Effector memory CD4-positive, alpha-beta T cell (primary cell): ENCODE data around the gene SFMBT2.

Experiments used
- DNase-seq, 3 donors: peaks; one replicate each; pipeline ENCODE4 v3.0.0-alpha.2; 2020
- H3K27ac ChIP-seq: 2 replicates; pipeline ENCODE4 v1.7.0; 2013; ENCODE audit warnings: mild to moderate bottlenecking, low read length, moderate library complexity; ENCODE audit not compliant: insufficient read depth, poor library complexity, severe bottlenecking
- H3K27me3 ChIP-seq: replicated peaks from 2 replicates; pipeline ENCODE4 v1.7.0; 2013; ENCODE audit warnings: mild to moderate bottlenecking, low read length; ENCODE audit not compliant: insufficient read depth, control insufficient read depth, poor library complexity, severe bottlenecking
- H3K36me3 ChIP-seq: 2 replicates; pipeline ENCODE4 v1.7.0; 2013; ENCODE audit warnings: mild to moderate bottlenecking, low read length, moderate library complexity; ENCODE audit not compliant: control insufficient read depth, insufficient read depth
- H3K4me1 ChIP-seq: 2 replicates; pipeline ENCODE4 v1.7.0; 2013; ENCODE audit warnings: low read length, mild to moderate bottlenecking; ENCODE audit not compliant: control insufficient read depth, insufficient read depth, poor library complexity, severe bottlenecking
- H3K4me3 ChIP-seq: 2 replicates; pipeline ENCODE4 v1.7.0; 2013; ENCODE audit warnings: low read length, low read depth, mild to moderate bottlenecking; ENCODE audit not compliant: insufficient read depth, poor library complexity, severe bottlenecking
- H3K9me3 ChIP-seq: 2 replicates; pipeline ENCODE4 v1.7.0; 2013; ENCODE audit warnings: mild to moderate bottlenecking, low read length, moderate library complexity; ENCODE audit not compliant: control insufficient read depth

SFMBT2 gene

DNA sequence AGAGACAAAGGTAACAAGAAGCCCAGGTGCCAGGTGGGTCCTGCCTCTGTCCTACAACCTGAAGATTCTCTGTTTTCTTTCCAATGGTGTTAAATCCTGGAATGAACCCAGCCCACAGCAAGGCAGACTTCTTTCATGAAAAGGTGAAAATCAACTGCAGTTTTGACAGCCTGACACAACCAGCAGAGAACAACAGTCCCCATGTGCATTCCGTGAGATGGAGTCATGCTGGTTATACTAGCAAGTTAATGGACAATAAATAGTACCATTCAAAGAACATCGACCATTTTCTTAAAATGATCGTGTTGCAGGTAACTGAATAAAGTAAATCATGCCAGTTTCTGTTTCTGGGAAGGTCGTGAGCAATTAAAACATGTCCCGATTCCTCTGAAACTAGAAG is 131.5 kb downstream of the SFMBT2 start:
- H3K9me3 ChIP-seq: no peaks in the 10 kb centered on the region
- no peaks in the 10 kb centered on the region for H3K27me3 ChIP-seq
- H3K27ac ChIP-seq: no peak overlapping the region
- no peak for DNase-seq
- H3K4me1 ChIP-seq: no peaks in the 10 kb centered on the region
- H3K4me3 ChIP-seq: no peak overlapping the region
- H3K36me3 ChIP-seq: no peaks in the 10 kb centered on the region

DNA sequence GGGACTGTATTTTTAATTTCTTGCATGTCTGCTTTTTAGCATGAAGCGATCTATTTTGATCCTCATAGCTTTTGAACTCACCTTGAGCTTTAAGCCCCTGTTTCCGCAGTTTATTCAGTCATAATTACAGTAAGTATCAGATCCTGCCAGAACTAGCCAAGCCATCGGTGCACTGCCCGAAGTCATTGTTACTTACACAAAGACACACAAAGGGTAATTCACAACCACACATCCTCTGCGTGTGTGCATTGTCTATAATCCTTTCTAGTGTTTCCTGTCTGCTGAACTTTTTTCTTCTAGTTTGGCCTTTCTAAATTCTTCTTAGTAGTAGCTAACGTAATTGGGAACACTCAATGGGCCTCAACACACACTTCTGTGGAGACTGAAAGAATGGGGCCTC is 133.0 kb downstream of the SFMBT2 start:
- Histone ChIP-seq H3K27me3 (no peaks in the 10 kb centered on the region), H3K4me1 (no peaks in the 10 kb centered on the region), H3K4me3 (no peak overlapping the region), H3K9me3 (no peaks in the 10 kb centered on the region), H3K27ac (no peak overlapping the region), H3K36me3 (no peaks in the 10 kb centered on the region)
- DNase-seq: no peak

DNA sequence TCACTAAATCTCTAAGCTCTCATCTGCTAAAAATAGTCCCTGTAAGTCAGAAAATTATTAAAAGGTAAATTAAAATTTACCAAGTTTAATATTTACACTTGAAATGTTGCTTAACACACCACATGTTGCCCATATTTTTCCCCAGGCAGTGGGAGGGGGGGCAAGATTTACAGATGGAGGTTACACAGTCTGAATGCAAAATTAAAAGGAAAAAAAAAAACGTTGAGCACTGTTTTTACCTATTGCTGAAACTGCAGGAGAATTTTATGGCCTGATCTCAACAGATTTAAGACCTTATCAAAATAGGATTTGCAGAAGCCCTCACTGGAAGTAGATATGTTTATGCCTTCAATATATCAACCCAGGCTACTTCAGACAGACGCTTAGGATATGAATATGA is 133.4 kb downstream of the SFMBT2 start:
- no peaks in the 10 kb centered on the region for H3K36me3 ChIP-seq
- no peak overlapping the region for H3K4me3 ChIP-seq
- H3K4me1 ChIP-seq: no peaks in the 10 kb centered on the region
- no peaks in the 10 kb centered on the region for H3K27me3 ChIP-seq
- no peaks in the 10 kb centered on the region for H3K9me3 ChIP-seq
- no peak overlapping the region for H3K27ac ChIP-seq
- DNase-seq: no peak

DNA sequence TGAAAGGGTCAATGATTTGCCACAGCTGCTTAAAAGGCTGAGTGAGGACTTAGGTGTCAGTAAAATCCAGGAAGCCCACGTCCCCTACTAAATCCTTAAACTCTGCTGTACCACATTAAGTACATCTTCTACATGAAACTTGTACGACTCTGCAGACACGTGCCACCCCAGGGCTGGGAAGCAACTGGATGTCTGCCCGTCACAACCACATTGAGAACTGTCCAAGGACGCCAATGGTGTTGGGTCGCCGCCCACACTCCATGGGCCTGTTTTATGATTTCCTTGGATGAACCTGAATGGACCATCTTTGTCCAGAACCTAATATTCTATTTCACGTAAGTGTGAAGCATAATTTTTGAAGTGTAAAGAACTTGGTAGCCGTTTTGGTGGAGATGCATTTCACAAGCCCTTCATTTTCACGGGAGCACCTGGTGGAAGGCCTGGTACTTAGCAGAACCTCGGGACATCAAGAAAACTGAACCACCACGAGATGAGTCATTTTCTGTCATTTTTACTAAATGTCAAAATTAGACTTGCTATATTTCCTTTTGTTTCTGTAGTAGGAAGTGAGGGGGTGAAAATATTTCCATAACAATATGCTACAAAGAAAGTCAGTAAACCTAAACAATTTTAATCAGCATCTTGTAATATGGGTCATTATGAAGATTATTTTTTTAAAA is 134.9 kb downstream of the SFMBT2 start:
- Histone ChIP-seq H3K4me1 (peaks cover 5% of the 10 kb centered on the region), H3K36me3 (no peaks in the 10 kb centered on the region), H3K27ac (no peak overlapping the region), H3K4me3 (no peak overlapping the region), H3K9me3 (no peaks in the 10 kb centered on the region), H3K27me3 (no peaks in the 10 kb centered on the region)
- DNase-seq: no peak

DNA sequence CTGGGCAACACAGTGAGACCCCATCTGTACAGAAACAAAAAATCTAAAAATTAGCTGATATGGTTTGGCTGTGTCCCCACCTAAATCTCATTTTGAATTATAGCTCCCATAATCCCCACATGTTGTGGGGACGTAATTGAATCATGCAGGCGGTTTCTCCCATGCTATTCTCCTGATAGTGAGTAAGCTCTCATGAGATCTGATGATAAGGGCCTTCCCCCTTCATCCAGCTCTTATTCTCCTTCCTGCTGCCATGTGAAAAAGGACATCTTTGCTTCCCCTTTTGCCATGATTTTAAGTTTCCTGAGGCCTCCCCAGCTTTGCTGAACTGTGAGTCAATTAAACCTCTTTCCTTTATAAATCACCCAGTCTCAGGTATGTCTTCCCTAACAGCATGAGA is 136.5 kb downstream of the SFMBT2 start:
- Histone ChIP-seq H3K9me3 (no peaks in the 10 kb centered on the region), H3K4me3 (no peak overlapping the region), H3K27ac (no peak overlapping the region), H3K27me3 (no peaks in the 10 kb centered on the region), H3K36me3 (no peaks in the 10 kb centered on the region), H3K4me1 (peaks cover 12% of the 10 kb centered on the region)
- no peak for DNase-seq

DNA sequence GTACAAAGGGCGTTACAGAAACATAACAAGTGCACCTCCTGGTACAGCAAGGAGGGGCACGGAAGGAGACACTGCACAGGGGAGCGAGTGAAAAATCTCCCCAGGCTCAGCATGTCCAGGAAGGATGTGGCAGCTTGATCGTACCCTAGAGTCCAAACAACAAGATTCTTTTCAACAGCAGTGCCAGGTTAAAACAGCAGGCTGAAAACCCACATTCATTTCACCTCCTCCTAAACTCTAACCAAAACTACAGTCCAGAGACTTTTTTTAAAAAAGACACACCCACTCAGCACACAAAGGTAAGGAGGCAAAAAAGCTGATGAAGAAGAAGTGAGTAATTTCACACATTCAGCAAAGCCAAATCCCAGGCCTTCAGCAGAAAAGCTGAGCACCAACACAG is 138.8 kb downstream of the SFMBT2 start:
- Histone ChIP-seq H3K27me3 (no peaks in the 10 kb centered on the region), H3K4me3 (no peak overlapping the region), H3K9me3 (no peaks in the 10 kb centered on the region), H3K4me1 (peaks cover 12% of the 10 kb centered on the region), H3K27ac (peak overlapping the region; percentile 2), H3K36me3 (no peaks in the 10 kb centered on the region)
- no peak for DNase-seq

DNA sequence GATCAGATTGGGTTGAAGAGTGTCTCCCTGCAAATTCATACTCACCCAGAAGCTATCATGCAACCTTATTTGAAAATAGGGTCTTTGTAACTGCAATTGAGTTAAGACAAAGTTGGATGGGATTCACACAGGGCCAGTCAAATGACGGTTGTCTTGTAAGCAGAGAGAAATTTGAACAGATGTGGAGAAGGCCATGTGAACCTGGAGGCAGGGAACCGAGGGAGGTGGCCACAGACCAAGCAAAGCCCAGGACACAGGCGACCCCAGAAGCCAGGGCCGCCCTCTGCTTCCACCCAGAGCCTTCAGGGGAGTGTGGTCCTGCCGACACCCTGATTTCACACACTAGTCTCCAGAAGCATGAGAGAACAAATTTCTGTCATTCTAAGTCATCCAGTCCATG is 140.8 kb downstream of the SFMBT2 start:
- Histone ChIP-seq H3K9me3 (no peaks in the 10 kb centered on the region), H3K27ac (no peak overlapping the region), H3K36me3 (no peaks in the 10 kb centered on the region), H3K4me1 (peaks cover 12% of the 10 kb centered on the region), H3K27me3 (no peaks in the 10 kb centered on the region), H3K4me3 (no peak overlapping the region)
- no peak for DNase-seq

DNA sequence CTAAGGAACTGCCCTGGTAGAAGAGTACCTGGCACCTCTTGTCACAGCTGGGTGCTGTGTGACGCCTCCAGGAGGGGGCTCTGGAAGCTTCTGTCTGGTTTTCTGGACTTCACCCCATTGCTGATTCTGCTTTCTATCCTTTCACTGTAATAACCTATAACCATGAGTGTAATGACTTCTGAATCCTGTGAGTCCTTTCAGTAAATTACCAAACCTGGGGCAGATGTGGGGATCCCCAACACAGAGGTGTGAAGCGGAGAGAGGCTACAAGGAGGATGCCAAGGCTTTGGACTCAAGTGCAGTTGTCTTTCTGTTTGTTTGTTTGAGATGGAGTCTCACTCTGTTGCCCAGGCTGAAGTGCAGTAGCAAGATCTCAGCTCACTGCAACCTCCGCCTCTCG is 143.7 kb downstream of the SFMBT2 start:
- no peaks in the 10 kb centered on the region for H3K9me3 ChIP-seq
- peaks cover 9% of the 10 kb centered on the region for H3K4me1 ChIP-seq
- no peaks in the 10 kb centered on the region for H3K36me3 ChIP-seq
- H3K27me3 ChIP-seq: no peaks in the 10 kb centered on the region
- DNase-seq: no peak
- H3K27ac ChIP-seq: no peak overlapping the region
- H3K4me3 ChIP-seq: no peak overlapping the region

DNA sequence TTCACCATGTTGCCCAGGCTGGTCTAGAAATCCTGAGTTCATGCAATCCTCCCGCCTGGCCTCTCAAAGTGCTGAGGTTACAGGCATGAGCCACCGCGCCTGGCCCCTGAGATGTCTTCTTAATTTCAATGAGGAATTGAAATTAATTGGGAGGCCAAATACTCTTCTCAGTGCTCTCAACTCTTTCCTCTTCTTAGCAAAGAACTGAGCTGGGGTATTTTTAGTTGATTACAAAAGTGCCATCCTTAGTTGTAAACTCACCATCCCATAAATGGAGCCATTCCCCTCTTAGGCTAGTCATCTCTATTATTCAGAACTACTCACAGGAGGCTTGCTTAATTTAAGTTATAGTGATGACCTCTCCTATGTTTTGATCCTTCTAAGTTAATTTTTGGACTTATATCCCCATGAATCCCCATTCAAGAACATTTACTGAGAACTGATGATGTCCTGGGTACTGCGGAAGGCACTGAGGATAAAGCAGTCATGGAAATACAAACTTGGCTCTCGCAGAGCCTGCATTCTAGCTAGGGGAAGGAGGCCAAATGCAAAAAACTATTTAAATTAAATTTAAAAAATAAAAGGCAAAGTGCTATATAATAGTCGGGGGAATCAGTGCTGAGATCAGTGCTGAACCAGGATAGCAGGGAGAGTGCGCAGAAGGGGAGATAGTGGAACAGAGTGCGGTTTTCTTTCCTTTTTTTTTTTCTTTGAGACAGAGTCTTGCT is 145.3 kb downstream of the SFMBT2 start:
- DNase-seq: no peak
- no peak overlapping the region for H3K4me3 ChIP-seq
- no peaks in the 10 kb centered on the region for H3K36me3 ChIP-seq
- no peak overlapping the region for H3K27ac ChIP-seq
- peaks cover 7% of the 10 kb centered on the region for H3K4me1 ChIP-seq
- H3K27me3 ChIP-seq: no peaks in the 10 kb centered on the region
- H3K9me3 ChIP-seq: no peaks in the 10 kb centered on the region

DNA sequence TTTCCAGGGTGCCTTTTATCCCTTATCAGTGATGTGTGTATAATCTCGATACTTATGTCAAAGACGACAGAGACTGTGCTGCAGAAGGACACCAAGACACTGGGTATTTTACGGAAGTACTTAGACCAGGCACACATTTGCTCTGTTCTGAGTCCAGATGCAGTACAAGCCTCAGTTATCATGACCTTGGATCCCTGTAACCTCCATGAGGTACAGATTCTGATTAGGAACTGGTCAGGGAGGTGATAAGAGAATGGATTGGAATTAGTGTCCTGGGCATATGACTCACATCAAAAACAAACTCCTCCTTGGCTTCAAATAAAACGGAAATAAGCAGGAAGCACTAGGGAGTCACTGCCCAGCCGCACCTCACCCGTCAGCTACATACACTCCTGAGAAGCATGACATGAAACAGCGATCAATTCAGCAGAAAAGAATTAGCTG is 146.5 kb downstream of the SFMBT2 start:
- no peaks in the 10 kb centered on the region for H3K36me3 ChIP-seq
- no peaks in the 10 kb centered on the region for H3K9me3 ChIP-seq
- peaks cover 9% of the 10 kb centered on the region for H3K4me1 ChIP-seq
- no peak for DNase-seq
- no peak overlapping the region for H3K4me3 ChIP-seq
- no peak overlapping the region for H3K27ac ChIP-seq
- H3K27me3 ChIP-seq: no peaks in the 10 kb centered on the region
